Measurements from ENCODE around the gene CEP131. TPM values are rescaled to one million over a fixed set of nuclear protein-coding genes. Genes with fewer than 3 reads are reported as not detected.

The CEP131 gene
- polyA plus RNA-seq, 2 of the 4 experiments (the other 2 are of a cell fraction): 3.3 to 11.5 TPM

- no peaks in the 10 kb centered on the region for H3K9me3 ChIP-seq
- ChIA-PET CTCF (interaction anchor here (4.2 kb wide), 1 partner anchor 25 kb away, joined by 22 read pairs; no protein-coding TSS in a partner anchor), POLR2A (no interaction called here)
- no peak for DNase-seq (ENCODE audit: low read depth in 1 of 2, low spot score in 1 of 2)
- peak in 1 of 2 experiments; percentile 5; a peak in 2 of 6 replicates for ATAC-seq
- H3K4me1 ChIP-seq: peaks cover 6% of the 10 kb centered on the region; the same call in 2 of the 3 replicates
- H3K27ac ChIP-seq: no peak overlapping the region
- no peak for FAIRE-seq
- 89% methylated on average over 6 of the region's 7 CpGs for WGBS (ENCODE audit: missing lambda C conversion rate)
- no peak for TF ChIP-seq CHD2 (IDR thresholded peaks at IDR 0.05; ENCODE audit: low read length, partially characterized antibody)
- TF ChIP-seq FOXS1 (CRISPR knock-in tag; IDR thresholded peaks at IDR 0.05): no peak
- no peak overlapping the region for H3K4me2 ChIP-seq
- H3K4me3 ChIP-seq: no peak overlapping the region
Observed at GRCh38 chr17:81167638-81168037, 55.1 kb downstream of the CEP131 start.

- H3K4me3 ChIP-seq: no peak overlapping the region
- ATAC-seq (no peak), FAIRE-seq (no peak), DNase-seq (ENCODE audit: low read depth in 1 of 2, low spot score in 1 of 2) (no peak)
- H3K9me3 ChIP-seq: no peaks in the 10 kb centered on the region
- no peak overlapping the region for H3K27ac ChIP-seq
- 81% methylated on average over 4 of the region's 4 CpGs for WGBS (ENCODE audit: missing lambda C conversion rate)
- no peak overlapping the region for H3K4me2 ChIP-seq
- ChIA-PET CTCF (no interaction called here), POLR2A (no interaction called here)
- peaks cover 6% of the 10 kb centered on the region; the same call in 2 of the 3 replicates for H3K4me1 ChIP-seq
- no peak for TF ChIP-seq E2F6 (IDR thresholded peaks at IDR 0.05; ENCODE audit: borderline replicate concordance, low read depth)
- no peak for TF ChIP-seq RAD21 (conservative IDR thresholded peaks at IDR 0.05 in 1 of 2, IDR thresholded peaks at IDR 0.05 in 1 of 2)
- TF ChIP-seq EHF (CRISPR knock-in tag; IDR thresholded peaks at IDR 0.05): no peak
- TF ChIP-seq NR3C1 (IDR thresholded peaks at IDR 0.05): no peak
- TF ChIP-seq PBX3 (IDR thresholded peaks at IDR 0.05): no peak
- TF ChIP-seq MAFK (IDR thresholded peaks at IDR 0.05; ENCODE audit: partially characterized antibody): no peak
- TF ChIP-seq GATA3 (IDR thresholded peaks at IDR 0.05; ENCODE audit: borderline replicate concordance): no peak
- TF ChIP-seq CTCF (IDR thresholded peaks at IDR 0.05): no peak
- TF ChIP-seq NPAS2 (CRISPR knock-in tag; IDR thresholded peaks at IDR 0.05; ENCODE audit: borderline replicate concordance): no peak
Observed at GRCh38 chr17:81167194-81167524, 55.6 kb downstream of the CEP131 start.

GRCh38 chr17:81166033-81166492 lies 56.7 kb downstream of the CEP131 start, which contains the start of gene AATK:
Gene AATK (minus strand): TSS chr17:81166221. CDS start chr17:81165992, 229 bp downstream.
- peak within 1 kb of the TSS; percentile 50 for H3K4me3 ChIP-seq
- 4% methylated on average over 11 of the region's 62 CpGs for WGBS (ENCODE audit: missing lambda C conversion rate)
- ChIA-PET CTCF (interaction anchor here (1.0 to 3.1 kb wide), 2 partner anchors 23 to 25 kb away, joined by 3 to 18 read pairs; no protein-coding TSS in a partner anchor), POLR2A (no interaction called here)
- TF ChIP-seq RAD21 (conservative IDR thresholded peaks at IDR 0.05 in 1 of 2, IDR thresholded peaks at IDR 0.05 in 1 of 2): no peak
- ATAC-seq (0 out of 6 replicates have a peak, but pooled peaks of 1 of the 2 experiments have one; percentile 2), DNase-seq (ENCODE audit: low read depth in 1 of 2, low spot score in 1 of 2) (no peak), FAIRE-seq (no peak)
- H3K27ac ChIP-seq: peak within 1 kb of the TSS; percentile 54 to 86; a peak in 5 of 6 replicates
- peaks cover 6% of the 10 kb centered on the region; the same call in 2 of the 3 replicates for H3K4me1 ChIP-seq
- H3K4me2 ChIP-seq: peak within 1 kb of the TSS; percentile 87
- H3K9me3 ChIP-seq: no peaks in the 10 kb centered on the region

GRCh38 chr17:81165246-81166032 lies 57.3 kb downstream of the CEP131 start, which contains the start of gene PVALEF:
Gene PVALEF (plus strand): TSS chr17:81165507. CDS start chr17:81181227, 15,720 bp downstream.
- FAIRE-seq (no peak), DNase-seq (ENCODE audit: low read depth in 1 of 2, low spot score in 1 of 2) (peak; percentile 31 to 70), ATAC-seq (peak; percentile 33 to 60; a peak in 5 of 6 replicates)
- POLR2A ChIA-PET: no interaction called here
- Histone ChIP-seq H3K4me2 (peak within 1 kb of the TSS; percentile 87), H3K27ac (peak within 1 kb of the TSS; percentile 54 to 86; a peak in 5 of 6 replicates), H3K4me3 (peak within 1 kb of the TSS; percentile 50), H3K9me3 (no peaks in the 10 kb centered on the region), H3K4me1 (peaks cover 6% of the 10 kb centered on the region; the same call in 2 of the 3 replicates)
- no peak for TF ChIP-seq RARB (CRISPR knock-in tag; IDR thresholded peaks at IDR 0.05)
- TF ChIP-seq EHMT2 (IDR thresholded peaks at IDR 0.05; ENCODE audit: low read depth): no peak
- no peak for TF ChIP-seq JUNB (IDR thresholded peaks at IDR 0.05)
- CTCF ChIA-PET: interaction anchor here (0.5 to 3.1 kb wide), 5 partner anchors 12 to 179 kb away, joined by 3 to 18 read pairs (median 4); no protein-coding TSS in a partner anchor
- WGBS (ENCODE audit: missing lambda C conversion rate): 34% methylated on average over 35 of the region's 46 CpGs

Measured in A549 (cell line).